PFSK-1 (cell line): ENCODE data around the gene TXNIP.

Experiments
- POLR2AphosphoS5 ChIP-seq: IDR thresholded peaks from 2 replicates; pipeline ENCODE4 v1.6.1; 2012; ENCODE audit warnings: low read depth, mild to moderate bottlenecking, control low read depth, low read length, moderate library complexity
- TAF1 ChIP-seq: IDR thresholded peaks from 2 replicates; pipeline ENCODE4 v1.6.1; 2012; ENCODE audit warnings: low read length, control low read depth, borderline replicate concordance; ENCODE audit not compliant: insufficient read depth
- TF ChIP-seq, protein P1 (sequence below), 2 experiments: IDR thresholded peaks; 2 replicates each; pipeline versions ENCODE4 v1.6.1 to v1.8.0; 2011 to 2012; ENCODE audit warnings: low read depth in 2 of 2, low read length in 2 of 2, control low read depth in 1 of 2, inconsistent platforms in 1 of 2, mild to moderate bottlenecking in 1 of 2, moderate library complexity in 1 of 2; ENCODE audit not compliant: insufficient read depth in 1 of 2

- TF ChIP-seq POLR2AphosphoS5 (no peak), TAF1 (no peak)
- TF ChIP-seq, protein P1, sequence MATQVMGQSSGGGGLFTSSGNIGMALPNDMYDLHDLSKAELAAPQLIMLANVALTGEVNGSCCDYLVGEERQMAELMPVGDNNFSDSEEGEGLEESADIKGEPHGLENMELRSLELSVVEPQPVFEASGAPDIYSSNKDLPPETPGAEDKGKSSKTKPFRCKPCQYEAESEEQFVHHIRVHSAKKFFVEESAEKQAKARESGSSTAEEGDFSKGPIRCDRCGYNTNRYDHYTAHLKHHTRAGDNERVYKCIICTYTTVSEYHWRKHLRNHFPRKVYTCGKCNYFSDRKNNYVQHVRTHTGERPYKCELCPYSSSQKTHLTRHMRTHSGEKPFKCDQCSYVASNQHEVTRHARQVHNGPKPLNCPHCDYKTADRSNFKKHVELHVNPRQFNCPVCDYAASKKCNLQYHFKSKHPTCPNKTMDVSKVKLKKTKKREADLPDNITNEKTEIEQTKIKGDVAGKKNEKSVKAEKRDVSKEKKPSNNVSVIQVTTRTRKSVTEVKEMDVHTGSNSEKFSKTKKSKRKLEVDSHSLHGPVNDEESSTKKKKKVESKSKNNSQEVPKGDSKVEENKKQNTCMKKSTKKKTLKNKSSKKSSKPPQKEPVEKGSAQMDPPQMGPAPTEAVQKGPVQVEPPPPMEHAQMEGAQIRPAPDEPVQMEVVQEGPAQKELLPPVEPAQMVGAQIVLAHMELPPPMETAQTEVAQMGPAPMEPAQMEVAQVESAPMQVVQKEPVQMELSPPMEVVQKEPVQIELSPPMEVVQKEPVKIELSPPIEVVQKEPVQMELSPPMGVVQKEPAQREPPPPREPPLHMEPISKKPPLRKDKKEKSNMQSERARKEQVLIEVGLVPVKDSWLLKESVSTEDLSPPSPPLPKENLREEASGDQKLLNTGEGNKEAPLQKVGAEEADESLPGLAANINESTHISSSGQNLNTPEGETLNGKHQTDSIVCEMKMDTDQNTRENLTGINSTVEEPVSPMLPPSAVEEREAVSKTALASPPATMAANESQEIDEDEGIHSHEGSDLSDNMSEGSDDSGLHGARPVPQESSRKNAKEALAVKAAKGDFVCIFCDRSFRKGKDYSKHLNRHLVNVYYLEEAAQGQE (IDR thresholded peaks at IDR 0.05; ENCODE audit: insufficient read depth in 1 of 2, low read depth in 2 of 2, low read length in 2 of 2), result no peak
Observed at GRCh38 chr1:145944532-145944931, 51.8 kb downstream of the TXNIP start.
